ENCODE measurements around the gene IFITM2. TPM values are rescaled to one million over a fixed set of nuclear protein-coding genes. Genes with fewer than 3 reads are reported as not detected.
A peak's percentile ranks its signal among the peaks of the same experiment; 100 is the strongest.

IFITM2 gene
- total and polyA plus RNA-seq, 2 experiments from 2014 or later: 91.2 to 857 TPM

GRCh38 chr11:283405-284104, 24.1 kb upstream of the IFITM2 start:
- H2AFZ ChIP-seq: no peak overlapping the region
- H3K36me3 ChIP-seq (ENCODE audit: insufficient read depth): no peaks in the 10 kb centered on the region
- no peaks in the 10 kb centered on the region; the same call in 2 of the 3 replicates for H3K36me3 Mint-ChIP-seq (ENCODE audit: low read depth)
- DNase-seq (ENCODE audit: low spot score) (no peak), ATAC-seq (no peak)
- H3K27ac Mint-ChIP-seq: peak overlapping the region; percentile 46; the same call in 1 of the 2 replicates
- H3K4me3 Mint-ChIP-seq: no peak overlapping the region; the same call in 2 of the 3 replicates
- TF ChIP-seq POLR2AphosphoS5 (IDR thresholded peaks at IDR 0.05; ENCODE audit: low read depth) (no peak), ZNF462 (CRISPR knock-in tag; IDR thresholded peaks at IDR 0.05) (no peak), REST (IDR thresholded peaks at IDR 0.05; ENCODE audit: unreplicated experiment) (no peak), ETS1 (IDR thresholded peaks at IDR 0.05) (no peak), CTCF (conservative IDR thresholded peaks at IDR 0.05; ENCODE audit: low read depth in 2 of 2) (no peak), STAT1 (IDR thresholded peaks at IDR 0.05; ENCODE audit: unreplicated experiment) (no peak), ZNF331 (CRISPR knock-in tag; IDR thresholded peaks at IDR 0.05; ENCODE audit: low read depth) (no peak), EZH2 (IDR thresholded peaks at IDR 0.05; ENCODE audit: low read depth, unreplicated experiment) (no peak), EZH2phosphoT487 (IDR thresholded peaks at IDR 0.05; ENCODE audit: unreplicated experiment) (no peak), ZNF114 (CRISPR knock-in tag; IDR thresholded peaks at IDR 0.05) (no peak), CREB1 (CRISPR knock-in tag; IDR thresholded peaks at IDR 0.05; ENCODE audit: low read depth) (no peak), NANOG (IDR thresholded peaks at IDR 0.05; ENCODE audit: borderline replicate concordance) (no peak), JUNB (IDR thresholded peaks at IDR 0.05; ENCODE audit: unreplicated experiment) (no peak)
- no peaks in the 10 kb centered on the region for H4K20me1 ChIP-seq (replicated peaks; ENCODE audit: insufficient read depth)
- peaks cover 27% of the 10 kb centered on the region for H3K4me1 Mint-ChIP-seq
- H3K27me3 ChIP-seq (ENCODE audit: insufficient read depth): peaks cover 70% of the 10 kb centered on the region
- H3K9me3 Mint-ChIP-seq: peaks cover 2% of the 10 kb centered on the region; the same call in 1 of the 3 replicates
- no peak overlapping the region for H3K27ac ChIP-seq (ENCODE audit: low read depth)
- no peak overlapping the region for H3K4me2 ChIP-seq
- no peaks in the 10 kb centered on the region for H3K79me2 ChIP-seq (replicated peaks; ENCODE audit: insufficient read depth)
- no peak overlapping the region for H3K4me3 ChIP-seq
- H3K27me3 Mint-ChIP-seq (ENCODE audit: insufficient read depth, low read depth, poor library complexity): peaks cover 65% of the 10 kb centered on the region
- H3F3A ChIP-seq (replicated peaks; ENCODE audit: low read depth): peaks cover 6% of the 10 kb centered on the region
- no peaks in the 10 kb centered on the region for H3K4me1 ChIP-seq (ENCODE audit: insufficient read depth)
- H3K9me2 ChIP-seq (ENCODE audit: insufficient read depth): no peaks in the 10 kb centered on the region
